Activated naive CD4-positive, alpha-beta T cell treated with anti-CD3 and anti-CD28 coated beads, Interleukin-2, amount 50 U/mL, for 16 hours (primary cell): ENCODE results near the gene UBL7.

Experiments
- DNase-seq: peaks from one replicate; pipeline ENCODE4 v3.0.0-alpha.2; 2020

Gene UBL7

DNA sequence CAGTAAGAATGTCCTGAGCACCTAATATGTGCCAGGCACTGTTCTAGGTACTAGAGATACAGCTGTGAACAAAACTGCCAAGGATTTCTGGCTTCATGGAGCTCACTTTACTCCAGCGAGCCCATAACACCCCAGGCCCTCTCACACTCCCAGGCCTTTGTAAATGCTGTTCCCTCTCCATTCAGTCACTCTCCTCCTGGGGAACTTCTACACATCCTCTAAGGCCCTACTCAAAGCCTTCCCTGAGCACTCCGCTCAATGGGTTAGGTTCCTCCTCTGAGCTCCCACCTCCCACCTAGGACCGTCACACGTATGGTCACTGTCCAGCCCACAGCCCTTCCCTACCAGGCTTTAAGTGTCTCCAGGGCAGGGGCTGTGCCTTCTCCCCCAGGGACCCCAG is 54.4 kb downstream of the UBL7 start:
- DNase-seq: no peak

DNA sequence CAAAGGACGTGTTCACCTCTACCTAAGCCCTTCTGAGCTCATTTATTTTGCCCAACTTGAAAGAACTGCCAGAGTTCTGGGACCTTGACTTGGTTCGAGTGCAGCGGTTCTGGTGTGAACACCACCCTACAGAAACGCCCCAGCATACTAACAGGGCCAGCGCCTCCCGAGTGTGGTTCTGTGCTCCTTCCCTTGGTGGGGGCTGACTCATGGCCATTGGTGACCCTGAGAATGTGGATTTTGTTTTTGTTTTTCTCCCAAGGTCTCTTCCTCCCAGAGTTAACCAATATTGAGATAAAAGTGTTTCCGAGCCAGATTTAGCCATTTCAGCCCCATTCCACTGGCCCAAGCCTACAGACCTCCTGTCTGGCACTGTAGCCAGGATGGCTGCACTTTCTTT is 55.1 kb downstream of the UBL7 start:
- no peak for DNase-seq

DNA sequence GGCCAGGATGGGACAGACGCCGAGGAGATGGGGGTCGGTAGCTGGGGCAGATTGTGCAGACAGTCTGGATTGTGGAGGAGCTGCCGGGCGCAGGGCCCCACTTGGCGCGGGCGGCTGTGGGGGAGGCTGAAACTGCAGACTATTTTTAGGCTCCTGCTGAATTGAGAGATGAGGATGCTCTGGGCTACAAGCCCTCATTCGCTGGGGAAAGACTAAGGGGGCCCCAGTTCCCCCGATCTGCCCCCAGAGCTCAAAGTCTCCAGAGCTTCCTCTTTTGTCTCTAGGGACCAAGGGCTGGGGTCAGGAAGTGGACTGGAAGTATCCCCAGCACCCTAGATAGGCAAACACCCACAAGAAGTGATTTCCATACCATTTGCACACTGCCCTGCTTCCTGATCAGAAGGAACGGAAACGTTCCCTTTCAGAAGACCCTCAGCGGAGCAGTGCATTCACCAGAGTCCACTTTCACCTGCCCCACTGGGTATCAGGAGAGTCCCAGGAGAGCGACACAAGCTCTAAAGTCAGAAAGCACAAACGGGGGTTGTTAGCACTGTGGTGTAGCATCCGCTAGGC is 56.9 kb downstream of the UBL7 start:
- no peak for DNase-seq

DNA sequence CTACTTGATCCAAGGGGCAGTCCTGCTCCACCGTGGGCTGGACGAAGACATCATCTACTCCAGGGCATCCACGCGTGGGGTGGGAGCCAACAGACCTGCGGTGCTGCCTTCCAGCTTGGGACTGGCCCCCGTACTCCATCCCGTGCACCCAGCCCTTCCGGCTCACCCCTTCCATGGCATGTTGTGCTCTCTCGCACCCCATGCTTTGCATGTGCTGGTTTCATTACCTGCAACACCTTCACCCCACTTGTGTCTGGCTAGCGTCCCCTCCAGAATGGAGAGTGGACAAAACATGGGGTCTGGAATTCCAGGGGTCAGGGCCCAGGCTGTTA is 57.4 kb downstream of the UBL7 start:
- no peak for DNase-seq

DNA sequence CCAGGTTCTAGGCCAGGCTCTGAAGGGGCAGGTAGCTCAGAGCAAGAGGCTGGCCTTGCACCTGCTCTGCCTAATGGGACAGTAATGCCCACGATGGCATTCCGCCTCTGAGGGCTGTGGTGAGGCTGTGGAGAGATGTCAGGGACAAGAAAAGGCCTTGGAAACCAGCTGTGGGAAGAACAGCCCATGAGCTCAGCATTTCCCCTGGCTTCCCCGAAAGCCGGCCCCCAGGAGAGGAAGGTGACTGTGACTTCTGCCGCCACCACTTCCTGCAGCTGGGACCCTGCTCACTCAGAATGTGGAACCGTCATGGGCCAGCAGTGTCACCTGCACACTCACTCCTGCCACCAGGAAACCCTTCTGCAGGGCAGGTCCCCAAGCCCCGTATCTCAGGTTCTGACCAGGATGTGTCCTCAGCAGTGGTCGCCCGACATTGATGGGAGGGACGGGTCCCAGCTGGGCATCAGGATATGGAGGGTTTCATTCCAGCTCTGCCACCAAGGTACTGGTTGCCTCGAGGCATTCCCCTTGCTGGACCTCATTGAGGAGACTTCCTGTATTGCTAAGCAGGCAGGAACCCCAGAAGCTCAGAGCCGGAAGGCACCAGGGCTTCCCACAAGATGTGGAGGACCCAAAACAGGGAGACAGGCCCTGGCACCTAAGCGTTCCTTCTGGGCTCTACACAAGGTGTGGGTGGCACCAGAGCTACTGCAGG is 57.9 kb downstream of the UBL7 start:
- peak; percentile 74 for DNase-seq

DNA sequence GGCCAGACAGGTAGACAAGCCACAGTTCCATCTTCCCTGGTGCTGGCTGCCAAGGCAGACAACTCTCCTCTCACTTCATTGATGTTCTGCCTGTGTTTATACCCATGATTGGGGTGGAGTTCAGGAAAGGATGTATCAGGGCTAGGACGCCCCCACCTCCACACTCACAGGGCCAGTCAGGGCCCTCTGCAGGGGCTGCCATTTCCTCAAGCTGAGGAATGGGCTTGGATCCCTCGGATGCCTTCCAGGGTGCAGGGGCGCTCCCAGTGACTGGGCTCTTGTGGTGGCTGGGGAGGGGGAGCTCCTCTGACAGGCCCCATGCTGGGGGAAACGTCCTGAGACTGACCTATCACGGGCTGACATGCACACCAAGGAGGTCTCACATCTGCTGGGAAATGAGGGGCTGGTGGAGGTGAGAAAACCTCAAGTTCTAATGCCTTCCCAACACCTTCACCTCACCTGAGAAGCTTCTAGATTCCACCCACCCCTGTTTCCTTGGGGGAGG is 58.6 kb downstream of the UBL7 start:
- no peak for DNase-seq

DNA sequence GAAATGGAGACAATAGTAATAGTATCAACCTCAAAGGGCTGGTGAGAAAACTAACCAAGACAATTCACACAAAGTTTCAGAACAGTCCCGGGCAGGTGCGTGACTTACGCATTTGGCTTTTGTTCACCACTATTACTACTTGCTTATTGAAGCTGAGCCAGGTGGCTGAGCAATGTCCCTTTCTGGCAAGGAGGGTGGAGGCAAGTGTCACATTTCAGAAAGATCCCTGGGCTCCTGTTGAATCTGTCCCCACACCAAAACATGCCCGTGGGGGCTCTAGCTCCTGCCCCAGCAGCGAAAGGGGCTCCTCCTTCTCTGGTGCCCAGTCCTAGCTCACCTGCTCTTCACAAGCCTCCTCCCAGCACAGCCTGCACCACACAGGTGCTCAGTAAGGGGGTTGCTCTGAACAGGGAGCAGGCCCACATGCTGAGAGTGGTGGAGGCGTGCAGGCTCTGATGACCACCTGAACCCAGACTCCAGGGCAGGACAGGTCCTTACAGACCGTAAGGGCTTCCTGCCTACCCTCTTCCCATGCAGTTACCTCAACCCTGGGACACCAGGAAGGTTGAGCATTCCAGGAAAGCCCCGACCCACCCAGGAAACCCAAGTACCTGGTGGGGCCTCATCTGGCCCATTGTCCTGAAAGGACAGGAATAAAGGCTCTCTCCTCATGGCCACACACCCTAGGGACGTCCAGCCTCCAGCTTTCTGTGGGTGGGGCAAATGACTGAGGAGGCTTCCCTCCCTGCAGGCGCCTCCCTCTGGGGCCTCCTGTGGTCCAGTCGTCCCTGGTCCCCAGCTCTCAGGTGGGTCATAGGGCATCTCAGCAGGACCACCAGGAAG is 59.8 kb downstream of the UBL7 start:
- DNase-seq: peak; percentile 53

DNA sequence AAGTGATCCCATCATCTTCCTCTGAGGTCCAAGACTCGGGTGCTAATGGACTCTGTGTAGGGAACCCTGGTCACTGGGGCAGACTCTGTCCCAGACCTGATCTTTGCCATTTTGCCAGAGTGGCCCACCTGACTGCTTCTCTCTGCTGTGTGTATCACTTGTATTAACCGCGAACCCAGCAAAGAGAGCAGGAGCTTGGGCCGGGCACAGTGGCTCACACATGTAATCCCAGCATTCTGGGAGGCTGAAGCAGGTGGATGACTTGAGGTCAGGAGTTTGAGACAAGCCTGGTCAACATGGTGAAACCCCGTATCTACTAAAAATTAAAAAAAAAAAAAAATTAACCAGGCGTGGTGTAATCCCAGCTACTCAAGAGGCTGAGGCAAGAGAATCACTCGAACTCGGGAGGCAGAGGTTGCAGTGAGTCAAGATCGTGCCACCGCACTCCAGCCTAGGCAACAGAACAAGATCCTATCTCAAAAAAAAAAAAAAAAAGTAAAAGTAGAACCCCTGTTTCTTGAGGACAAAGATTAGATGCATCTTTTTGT is 60.6 kb downstream of the UBL7 start:
- DNase-seq: no peak

DNA sequence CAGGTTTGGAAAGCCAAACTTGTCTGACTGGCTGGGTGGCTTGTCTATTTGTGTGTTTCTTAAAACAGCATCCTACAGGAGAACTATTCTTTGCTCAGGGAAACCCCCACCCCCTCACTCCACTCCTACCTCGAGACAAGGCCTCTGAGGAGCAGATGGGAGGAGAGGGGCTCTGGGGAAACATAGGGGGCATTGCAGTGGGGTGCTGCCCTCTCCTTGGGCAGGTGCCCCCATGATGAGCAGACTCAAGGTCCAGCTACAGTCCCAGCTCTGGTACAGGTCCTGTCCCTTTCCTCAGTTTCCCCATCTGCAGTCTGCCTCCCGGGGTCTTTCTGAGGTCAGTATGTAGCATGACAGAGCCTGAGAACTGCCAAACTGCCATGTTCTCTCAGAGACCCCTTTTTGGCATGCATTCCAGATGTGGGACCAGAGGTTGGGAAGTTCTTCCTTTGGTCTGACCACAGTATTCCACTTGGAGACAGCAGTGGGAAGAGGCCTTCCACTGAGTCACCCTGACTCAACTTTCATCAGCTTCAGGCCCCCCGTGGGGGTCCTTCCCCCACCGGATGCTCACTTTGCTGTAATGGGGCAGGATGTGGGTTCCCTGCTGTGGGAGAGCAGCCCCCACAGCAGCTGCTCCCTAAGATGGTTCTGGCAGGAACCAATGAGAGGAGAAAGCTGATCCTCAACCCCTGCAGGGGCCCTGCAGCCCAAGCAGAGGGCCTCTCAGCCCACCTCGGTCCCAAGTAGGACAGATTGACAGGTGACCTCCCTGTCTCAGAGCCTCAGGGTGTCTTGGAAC is 61.2 kb downstream of the UBL7 start:
- DNase-seq: peak; percentile 43

DNA sequence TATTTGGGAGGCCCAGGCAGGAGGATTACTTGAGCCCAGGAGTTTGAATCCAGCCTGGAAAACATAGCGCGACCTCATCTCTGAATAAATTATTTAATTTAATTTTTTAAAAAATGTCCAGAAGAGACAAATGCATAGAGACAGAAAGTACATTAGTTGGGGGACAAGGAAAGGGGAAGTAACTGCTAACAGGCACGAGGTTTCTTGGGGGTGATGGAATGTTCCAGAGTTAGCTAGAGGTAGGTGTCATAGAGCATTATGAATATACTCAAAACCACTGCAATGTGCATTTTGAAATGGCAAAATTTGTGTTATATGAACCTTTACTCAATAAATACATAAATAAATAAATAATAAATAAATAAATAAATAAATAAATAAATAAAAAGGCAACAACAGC is 61.9 kb downstream of the UBL7 start:
- DNase-seq: no peak

DNA sequence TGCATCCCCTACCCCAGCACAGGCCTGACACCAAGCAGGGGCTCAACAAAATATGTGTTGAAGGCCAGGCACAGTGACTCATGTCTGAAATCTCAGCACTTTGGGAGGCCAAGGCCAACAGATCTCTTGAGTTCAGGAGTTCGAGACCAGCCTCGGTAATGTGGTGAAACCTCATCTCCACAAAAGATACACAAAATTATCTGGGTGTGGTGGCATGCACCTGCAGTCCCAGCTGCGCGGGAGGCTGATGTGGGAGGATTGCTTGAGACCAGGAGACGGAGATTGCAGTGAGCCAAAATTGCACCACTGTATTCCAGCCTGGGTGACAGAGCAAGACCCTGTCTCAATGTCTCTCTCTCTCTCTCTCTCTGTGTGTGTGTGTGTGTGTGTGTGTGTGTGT is 62.8 kb downstream of the UBL7 start:
- DNase-seq: no peak

DNA sequence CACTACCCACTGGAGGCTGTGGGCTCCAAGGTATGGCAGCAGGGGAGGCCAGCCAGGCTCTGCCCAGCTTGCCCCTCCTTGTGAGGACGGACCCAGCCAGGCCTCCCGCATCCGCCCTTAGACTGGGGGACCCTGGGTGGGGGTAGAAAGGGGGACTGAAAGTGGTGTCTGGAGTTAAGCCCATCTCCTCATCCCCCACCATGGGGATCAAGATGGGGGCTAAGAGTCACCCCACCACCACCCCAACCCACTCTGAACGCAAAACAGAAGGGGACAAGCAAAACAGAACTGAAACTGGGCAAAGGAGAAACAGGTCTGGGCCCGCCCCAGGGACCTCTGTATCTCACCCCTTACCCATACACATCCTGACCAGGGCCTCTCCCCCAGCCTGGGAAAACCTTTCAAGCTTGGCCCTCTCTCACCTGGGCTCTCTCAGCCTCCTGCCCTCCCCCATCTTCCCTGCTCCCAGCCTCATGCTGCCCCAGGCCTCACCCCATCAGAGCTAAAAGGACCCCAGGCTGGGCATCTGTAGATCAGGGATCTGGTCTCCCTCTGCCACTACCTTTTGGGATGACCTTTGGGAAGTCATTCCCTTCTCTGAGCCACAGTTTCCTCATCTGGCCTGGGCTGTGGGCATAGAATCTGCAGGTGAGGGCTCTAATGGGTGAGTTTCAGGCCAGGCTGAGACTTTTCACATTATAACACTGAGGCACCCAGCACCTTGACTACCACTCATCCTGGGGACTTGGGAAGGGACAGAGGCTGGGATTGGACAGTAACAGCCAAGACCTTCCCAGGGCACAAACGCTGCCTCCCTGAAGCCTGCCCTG is 63.5 kb downstream of the UBL7 start:
- DNase-seq: no peak

DNA sequence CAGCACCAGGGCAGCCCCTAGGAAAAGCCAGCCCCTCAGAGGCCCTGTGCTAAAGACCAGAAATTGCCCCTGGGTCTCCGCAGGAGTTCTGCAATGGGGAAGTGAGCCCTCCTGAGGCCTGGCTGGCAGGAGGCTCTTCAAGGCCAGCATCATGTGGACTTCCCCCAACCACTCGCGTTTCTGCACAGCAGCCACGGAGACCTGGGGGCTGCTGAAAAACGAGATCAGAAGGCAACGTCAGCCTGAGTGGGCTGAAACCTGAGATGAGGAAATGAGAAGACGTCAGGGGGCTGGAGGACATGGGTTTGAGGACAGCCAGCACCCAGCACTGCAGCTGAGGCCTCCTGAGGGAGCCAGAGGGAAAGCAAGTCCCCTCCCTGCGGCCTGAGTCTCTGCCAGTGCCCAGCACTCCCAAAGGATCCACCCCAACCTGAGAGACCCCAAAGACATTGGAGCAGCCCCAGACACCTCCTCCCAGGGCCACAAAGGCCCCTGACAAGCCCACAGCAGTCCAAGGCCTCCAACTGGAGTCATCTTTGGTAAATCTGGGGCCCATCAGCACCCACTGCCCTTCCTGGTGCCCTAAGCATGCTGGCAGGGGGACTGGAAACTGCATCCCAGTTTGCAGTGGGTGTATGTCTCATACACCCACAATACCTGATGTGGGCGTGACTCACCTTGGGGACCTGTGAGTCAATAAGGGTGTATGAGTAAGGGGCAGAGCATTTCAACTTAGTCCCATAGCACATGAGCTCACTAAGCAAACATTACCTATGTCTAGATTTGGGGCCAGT is 64.3 kb downstream of the UBL7 start:
- peak; percentile 59 for DNase-seq

DNA sequence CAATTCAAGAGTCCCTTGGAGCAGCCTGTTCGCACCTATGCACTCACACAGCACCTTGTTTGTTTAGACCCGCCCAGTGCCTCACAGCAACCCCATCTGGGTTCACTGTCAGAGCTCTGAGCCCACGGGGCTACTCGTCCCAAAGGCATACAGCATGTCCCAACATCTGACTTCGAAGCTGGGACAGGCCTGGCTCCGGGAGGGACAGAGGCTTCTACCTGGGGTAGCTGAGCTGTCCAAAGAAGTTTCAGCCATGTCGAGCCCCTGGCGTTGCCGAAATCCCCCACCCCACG is 64.9 kb downstream of the UBL7 start:
- no peak for DNase-seq
